HEK293 (cell line): ENCODE measurements around the gene RPL10.

Experiments
- CTCF ChIP-seq: fragments of 450-650 bp; formaldehyde crosslinking; IDR thresholded peaks from 2 replicates; pipeline ENCODE4 v1.5.1; 2016; ENCODE audit warnings: missing biosample characterization, missing genetic modification characterization
- PBX3 ChIP-seq: sonication (generic); formaldehyde crosslinking; IDR thresholded peaks from 2 replicates; pipeline ENCODE4 v1.8.1; 2022; ENCODE audit warnings: mild to moderate bottlenecking, moderate library complexity, missing genetic modification reagents
- TCF7L2 ChIP-seq: IDR thresholded peaks from 2 replicates; pipeline ENCODE4 v1.6.1; 2011; ENCODE audit warnings: low read depth, mild to moderate bottlenecking, inconsistent platforms, low read length, moderate library complexity, borderline replicate concordance
- WT1 ChIP-seq: fragments of 450-650 bp; formaldehyde crosslinking; IDR thresholded peaks from 2 replicates; pipeline ENCODE4 v1.5.1; 2016; ENCODE audit warnings: missing biosample characterization, missing genetic modification characterization
- ZNF140 ChIP-seq: fragments of 450-650 bp; formaldehyde crosslinking; IDR thresholded peaks from 2 replicates; pipeline ENCODE4 v1.5.1; 2016; ENCODE audit warnings: missing biosample characterization, missing genetic modification characterization
- ZNF146 ChIP-seq: fragments of 450-650 bp; formaldehyde crosslinking; IDR thresholded peaks from 2 replicates; pipeline ENCODE4 v1.5.1; 2016; ENCODE audit warnings: missing biosample characterization, missing genetic modification characterization
- ZNF830 ChIP-seq: fragments of 450-650 bp; IDR thresholded peaks from 2 replicates; pipeline ENCODE4 v1.5.0; 2018; ENCODE audit warnings: missing biosample characterization, missing genetic modification characterization, low read depth, mild to moderate bottlenecking, moderate library complexity

- no peak for TF ChIP-seq CTCF
- TF ChIP-seq TCF7L2, result no peak
- no peak for TF ChIP-seq PBX3 (CRISPR knock-in tag)
- no peak for TF ChIP-seq WT1 (tag by site-specific recombination)
- no peak for TF ChIP-seq ZNF830
- TF ChIP-seq ZNF146 (tag by site-specific recombination), result no peak
- TF ChIP-seq ZNF140 (tag by site-specific recombination), result no peak
These were observed 1.6 kb downstream of the RPL10 start for GRCh38 chrX:154399527-154400368.
